RWPE1 (cell line): Measurements from ENCODE around the gene PTPRK.

ENCODE experiments used
- CTCF ChIA-PET: fragments of 350-600 bp; sonication (Branson Sonifier 250); formaldehyde crosslinking; extraction: SDS; loops from one replicate; lab custom pipeline; 2021; lab: Yijun Ruan, JAX
- POLR2A ChIA-PET: fragments of 400-600 bp; formaldehyde crosslinking; extraction: SDS; loops from one replicate; lab custom pipeline; 2020; ENCODE audit warnings: antibody characterized with exemption; ENCODE audit not compliant: low non-redundant PET; lab: Yijun Ruan, JAX
- DNase-seq: peaks from one replicate; pipeline ENCODE4 v3.0.0; 2012; ENCODE audit warnings: low spot score
- H3K27ac ChIP-seq: fragments of 450-650 bp; 2 replicates; pipeline ENCODE4 v1.5.1; 2017
- CTCF ChIP-seq: fragments of 450-650 bp; conservative IDR thresholded peaks from 2 replicates; pipeline ENCODE4 v1.5.1; 2017; ENCODE audit warnings: low read depth, mild to moderate bottlenecking

PTPRK gene

GRCh38 chr6:127920804-127921203 lies 599.6 kb downstream of the PTPRK start:
- ChIA-PET CTCF (interaction anchor here (0.6 to 0.7 kb wide), 2 partner anchors 235 to 526 kb away, joined by 3 read pairs; no protein-coding TSS in a partner anchor), POLR2A (no interaction called here)
- H3K27ac ChIP-seq = no peak overlapping the region
- TF ChIP-seq CTCF = no peak
- DNase-seq = no peak
